Globus pallidus (tissue), 1 donor: ENCODE measurements around the gene METTL25.

ENCODE experiments used
- DNase-seq: peaks from one replicate; pipeline ENCODE4 v3.0.0-alpha.2; 2015; ENCODE audit warnings: low spot score

METTL25 gene

GRCh38 chr12:82527165-82527780, 168.9 kb downstream of the METTL25 start:
- peak; percentile 88 for DNase-seq
